ENCODE results near the gene GRIN3B.

The GRIN3B gene

GRCh38 chr19:991932-992669 lies 8.1 kb upstream of the GRIN3B start:
- DNase-seq, result no peak

GRCh38 chr19:992670-993055 lies 7.6 kb upstream of the GRIN3B start:
- DNase-seq, result no peak

GRCh38 chr19:993361-993830 lies 6.8 kb upstream of the GRIN3B start:
- DNase-seq, result no peak

- DNase-seq, result no peak
Observed at GRCh38 chr19:993831-994393, 6.3 kb upstream of the GRIN3B start.

GRCh38 chr19:994516-994915 lies 5.7 kb upstream of the GRIN3B start:
- no peak for DNase-seq

- DNase-seq, result no peak
Observed at GRCh38 chr19:995051-995827, 5.0 kb upstream of the GRIN3B start.

- DNase-seq, result no peak
Observed at GRCh38 chr19:996051-996838, 4.0 kb upstream of the GRIN3B start.

GRCh38 chr19:998064-998463 lies 2.2 kb upstream of the GRIN3B start:
- DNase-seq, result no peak

- no peak for DNase-seq
Observed at GRCh38 chr19:999379-999719, 870 bp upstream of the GRIN3B start.

GRCh38 chr19:1000591-1001537 lies 645 bp downstream of the GRIN3B start:
- no peak for DNase-seq

- DNase-seq, result no peak
Observed at GRCh38 chr19:1001538-1002166, 1.4 kb downstream of the GRIN3B start.

GRCh38 chr19:1002600-1002999 lies 2.4 kb downstream of the GRIN3B start:
- no peak for DNase-seq

- no peak for DNase-seq
Observed at GRCh38 chr19:1003283-1003682, 3.1 kb downstream of the GRIN3B start.

- DNase-seq, result no peak
Observed at GRCh38 chr19:1004204-1004802, 4.1 kb downstream of the GRIN3B start.

- no peak for DNase-seq
Observed at GRCh38 chr19:1004803-1005664, 4.8 kb downstream of the GRIN3B start.

GRCh38 chr19:1006711-1007398 lies 6.6 kb downstream of the GRIN3B start:
- DNase-seq, result no peak

GRCh38 chr19:1007399-1008251 lies 7.4 kb downstream of the GRIN3B start:
- no peak for DNase-seq

- no peak for DNase-seq
Observed at GRCh38 chr19:1008268-1009040, 8.2 kb downstream of the GRIN3B start.
